Measurements from ENCODE around the gene SSBP1. TPM values are rescaled to one million over a fixed set of nuclear protein-coding genes. Genes with fewer than 3 reads are reported as not detected.

SSBP1 gene
- total RNA-seq, 1 donor from 2014 or later = 163 TPM

DNA sequence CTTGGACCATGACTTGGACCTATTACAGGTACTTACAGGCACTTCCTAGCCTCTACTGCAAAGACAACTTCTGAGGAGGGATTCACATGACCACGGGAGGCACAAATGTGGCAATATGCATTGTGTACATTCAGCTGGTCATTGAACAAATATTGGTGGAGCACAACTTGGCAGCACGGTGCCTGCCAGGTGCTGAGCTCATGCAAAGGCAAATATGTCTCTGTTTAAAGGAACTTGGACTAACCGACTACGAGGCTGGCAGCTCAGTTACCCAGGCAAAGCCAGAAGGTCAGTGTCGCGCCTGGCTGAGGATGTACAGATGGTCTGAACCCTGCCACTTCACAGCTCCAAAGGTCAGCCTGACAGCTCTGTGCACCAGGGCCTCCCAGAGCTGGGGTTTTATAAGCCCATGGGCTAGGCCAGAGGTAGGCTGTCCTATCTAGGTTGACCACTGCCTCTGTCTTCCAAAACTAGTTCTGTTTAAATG is 42.3 kb upstream of the SSBP1 start:
- peaks cover 6% of the 10 kb centered on the region for H3K27me3 Mint-ChIP-seq (ENCODE audit: low read depth)
- no peak for DNase-seq (ENCODE audit: low read depth, low spot score)
- H3K9me3 Mint-ChIP-seq = no peaks in the 10 kb centered on the region
- no peak overlapping the region for H3K27ac Mint-ChIP-seq (ENCODE audit: unreplicated experiment)
- no peaks in the 10 kb centered on the region for H3K36me3 Mint-ChIP-seq (ENCODE audit: low read depth)
- no peak overlapping the region for H3K4me3 Mint-ChIP-seq
- H3K4me1 Mint-ChIP-seq = peaks cover 23% of the 10 kb centered on the region
- TF ChIP-seq, protein P1, sequence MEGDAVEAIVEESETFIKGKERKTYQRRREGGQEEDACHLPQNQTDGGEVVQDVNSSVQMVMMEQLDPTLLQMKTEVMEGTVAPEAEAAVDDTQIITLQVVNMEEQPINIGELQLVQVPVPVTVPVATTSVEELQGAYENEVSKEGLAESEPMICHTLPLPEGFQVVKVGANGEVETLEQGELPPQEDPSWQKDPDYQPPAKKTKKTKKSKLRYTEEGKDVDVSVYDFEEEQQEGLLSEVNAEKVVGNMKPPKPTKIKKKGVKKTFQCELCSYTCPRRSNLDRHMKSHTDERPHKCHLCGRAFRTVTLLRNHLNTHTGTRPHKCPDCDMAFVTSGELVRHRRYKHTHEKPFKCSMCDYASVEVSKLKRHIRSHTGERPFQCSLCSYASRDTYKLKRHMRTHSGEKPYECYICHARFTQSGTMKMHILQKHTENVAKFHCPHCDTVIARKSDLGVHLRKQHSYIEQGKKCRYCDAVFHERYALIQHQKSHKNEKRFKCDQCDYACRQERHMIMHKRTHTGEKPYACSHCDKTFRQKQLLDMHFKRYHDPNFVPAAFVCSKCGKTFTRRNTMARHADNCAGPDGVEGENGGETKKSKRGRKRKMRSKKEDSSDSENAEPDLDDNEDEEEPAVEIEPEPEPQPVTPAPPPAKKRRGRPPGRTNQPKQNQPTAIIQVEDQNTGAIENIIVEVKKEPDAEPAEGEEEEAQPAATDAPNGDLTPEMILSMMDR (conservative IDR thresholded peaks at IDR 0.05) = no peak

DNA sequence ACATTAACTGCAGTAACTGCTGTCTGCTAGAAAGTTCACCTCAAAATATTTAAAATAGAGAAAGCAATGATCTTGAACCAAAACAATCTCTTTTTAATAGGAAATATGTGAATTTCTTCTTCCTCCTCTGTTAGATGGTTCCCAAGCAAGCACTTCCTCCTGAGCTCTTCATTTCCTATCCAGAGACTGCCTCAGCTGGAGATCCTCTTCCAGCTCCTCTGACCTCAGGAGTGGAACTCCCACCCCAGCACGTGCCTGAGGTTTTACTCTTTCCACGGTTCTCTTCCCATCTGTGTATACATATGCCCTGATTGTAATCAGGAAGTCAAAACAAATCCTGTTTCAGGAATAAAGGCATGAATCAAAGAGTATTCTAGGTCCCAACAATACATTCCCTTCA is 41.8 kb upstream of the SSBP1 start:
- H3K27me3 Mint-ChIP-seq (ENCODE audit: low read depth) = peaks cover 6% of the 10 kb centered on the region
- no peak overlapping the region for H3K27ac Mint-ChIP-seq (ENCODE audit: unreplicated experiment)
- H3K9me3 Mint-ChIP-seq = no peaks in the 10 kb centered on the region
- H3K36me3 Mint-ChIP-seq (ENCODE audit: low read depth) = no peaks in the 10 kb centered on the region
- H3K4me1 Mint-ChIP-seq = peaks cover 26% of the 10 kb centered on the region
- DNase-seq (ENCODE audit: low read depth, low spot score) = no peak
- TF ChIP-seq, protein P1 (conservative IDR thresholded peaks at IDR 0.05) = no peak
- no peak overlapping the region for H3K4me3 Mint-ChIP-seq

DNA sequence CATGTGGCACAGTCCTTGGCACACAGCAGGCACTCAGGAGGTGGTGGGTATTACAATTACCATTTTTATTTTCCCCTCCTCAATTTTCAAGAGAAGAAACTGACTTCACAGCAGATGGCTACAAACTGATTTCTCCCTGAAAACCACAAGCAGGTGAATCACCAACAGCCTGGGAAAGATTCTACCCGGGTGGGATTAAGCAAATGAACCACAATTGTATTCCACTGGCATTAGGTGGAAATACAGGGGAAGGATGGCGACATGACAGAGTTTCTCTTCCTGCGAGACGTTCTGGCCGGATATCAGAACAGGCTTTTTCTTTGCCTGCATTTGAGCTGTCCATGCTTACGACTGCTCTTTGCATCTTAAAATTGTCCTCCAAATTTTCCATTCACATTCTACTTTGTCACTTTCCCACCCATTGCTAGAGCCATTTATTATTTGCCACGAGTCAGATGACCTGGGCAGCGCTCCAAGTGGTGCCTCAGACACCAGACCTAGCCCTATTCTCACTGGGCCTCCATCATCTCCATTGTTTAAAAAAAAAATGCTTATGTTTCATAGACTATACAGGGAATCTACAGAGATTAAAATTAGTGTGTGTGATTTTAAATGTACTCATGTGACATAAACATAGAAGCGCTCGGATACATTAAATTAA is 40.8 kb upstream of the SSBP1 start:
- Mint-ChIP-seq H3K9me3 (no peaks in the 10 kb centered on the region), H3K27ac (ENCODE audit: unreplicated experiment) (no peak overlapping the region), H3K27me3 (ENCODE audit: low read depth) (peaks cover 6% of the 10 kb centered on the region), H3K36me3 (ENCODE audit: low read depth) (no peaks in the 10 kb centered on the region), H3K4me3 (no peak overlapping the region), H3K4me1 (peaks cover 27% of the 10 kb centered on the region)
- no peak for DNase-seq (ENCODE audit: low read depth, low spot score)
- TF ChIP-seq, protein P1 (conservative IDR thresholded peaks at IDR 0.05) = no peak

DNA sequence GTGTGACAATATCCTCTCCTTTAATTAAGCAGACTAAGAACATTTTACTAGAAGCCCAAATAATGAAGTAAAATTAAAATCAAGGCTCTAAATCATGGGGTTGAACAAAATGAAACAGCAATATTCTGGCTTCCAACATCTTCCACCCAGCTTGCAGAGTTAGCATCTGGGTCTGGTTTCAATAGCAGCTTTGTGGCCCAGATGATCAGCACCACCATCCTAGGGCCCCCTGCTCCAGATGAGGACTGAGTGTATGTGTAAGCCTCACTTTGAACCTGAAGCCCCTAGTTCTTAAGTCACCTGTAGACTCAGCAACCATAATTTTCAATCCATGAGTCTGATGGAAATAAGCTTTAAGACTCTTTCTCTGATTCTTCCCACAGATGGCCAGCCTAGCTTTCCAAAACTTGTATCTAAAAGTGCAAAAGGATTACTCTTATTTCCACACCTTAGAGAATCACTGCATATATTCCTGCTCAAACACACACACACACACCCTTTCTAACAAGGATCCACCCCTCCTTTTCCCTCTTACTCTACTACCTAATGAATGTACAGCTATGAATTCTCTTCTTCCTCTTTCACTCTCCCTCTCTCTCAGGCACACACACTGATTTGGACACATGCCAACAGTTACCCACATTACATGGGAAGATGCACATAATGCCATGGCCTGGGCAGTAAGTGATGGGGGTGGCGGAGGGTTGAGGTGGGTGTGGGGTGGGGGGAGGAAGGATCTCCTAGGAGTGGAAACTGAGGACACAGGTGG is 39.7 kb upstream of the SSBP1 start:
- DNase-seq (ENCODE audit: low read depth, low spot score) = no peak
- TF ChIP-seq, protein P1 (conservative IDR thresholded peaks at IDR 0.05) = no peak
- no peak overlapping the region for H3K27ac Mint-ChIP-seq (ENCODE audit: unreplicated experiment)
- H3K36me3 Mint-ChIP-seq (ENCODE audit: low read depth) = no peaks in the 10 kb centered on the region
- H3K4me1 Mint-ChIP-seq = peaks cover 30% of the 10 kb centered on the region
- H3K4me3 Mint-ChIP-seq = peak overlapping the region; percentile 4
- no peaks in the 10 kb centered on the region for H3K9me3 Mint-ChIP-seq
- peaks cover 17% of the 10 kb centered on the region for H3K27me3 Mint-ChIP-seq (ENCODE audit: low read depth)

DNA sequence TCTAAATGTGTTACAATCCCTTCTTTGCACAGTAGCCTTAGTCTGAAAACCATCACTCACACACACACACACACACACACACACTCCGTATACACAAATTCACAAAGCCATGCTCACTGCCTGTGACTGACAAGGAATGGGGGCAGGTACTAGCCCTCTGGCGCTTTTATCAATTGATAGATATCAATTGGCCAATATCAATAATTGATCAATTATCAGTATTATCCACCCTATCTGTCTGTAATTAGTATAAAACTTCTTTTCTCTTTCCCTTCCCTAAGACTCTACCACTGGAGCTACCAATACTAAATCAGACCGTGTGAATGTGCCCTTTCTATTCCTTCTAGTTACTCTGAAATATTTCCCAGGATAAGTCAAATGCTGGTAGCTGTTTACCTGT is 38.3 kb upstream of the SSBP1 start:
- Mint-ChIP-seq H3K9me3 (no peaks in the 10 kb centered on the region), H3K4me1 (peaks cover 26% of the 10 kb centered on the region), H3K36me3 (ENCODE audit: low read depth) (no peaks in the 10 kb centered on the region), H3K27ac (ENCODE audit: unreplicated experiment) (no peak overlapping the region), H3K27me3 (ENCODE audit: low read depth) (peaks cover 30% of the 10 kb centered on the region), H3K4me3 (peak overlapping the region; percentile 91)
- no peak for DNase-seq (ENCODE audit: low read depth, low spot score)
- TF ChIP-seq, protein P1 (conservative IDR thresholded peaks at IDR 0.05) = no peak
